GM19397 (cell line): ENCODE data around the gene FNDC11.

ENCODE experiments used
- ATAC-seq: cut with Tn5 transposase; IDR thresholded peaks from one replicate; pipeline ENCODE4 v1.9.1; 2021; ENCODE audit warnings: mild to moderate bottlenecking, moderate library complexity; ENCODE audit not compliant: unreplicated experiment

FNDC11 gene

DNA sequence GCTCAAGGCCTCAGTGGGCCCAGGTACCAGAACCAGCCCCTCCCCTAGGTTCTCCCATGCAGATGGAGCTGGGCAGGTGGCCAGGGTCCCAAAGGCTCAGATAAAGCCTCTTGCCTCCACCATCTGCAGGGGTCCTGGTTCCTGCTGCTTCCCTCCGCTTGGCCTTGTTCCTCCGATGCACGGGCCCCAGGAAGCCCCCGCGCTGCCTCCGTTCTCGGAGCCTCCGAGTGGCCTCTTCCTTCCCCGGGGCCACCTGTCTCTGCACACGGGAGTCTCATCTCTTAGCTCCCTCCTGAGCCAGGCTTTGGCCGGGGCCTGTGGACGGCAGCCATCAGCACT, 14.9 kb upstream of the FNDC11 start:
- no peak for ATAC-seq

DNA sequence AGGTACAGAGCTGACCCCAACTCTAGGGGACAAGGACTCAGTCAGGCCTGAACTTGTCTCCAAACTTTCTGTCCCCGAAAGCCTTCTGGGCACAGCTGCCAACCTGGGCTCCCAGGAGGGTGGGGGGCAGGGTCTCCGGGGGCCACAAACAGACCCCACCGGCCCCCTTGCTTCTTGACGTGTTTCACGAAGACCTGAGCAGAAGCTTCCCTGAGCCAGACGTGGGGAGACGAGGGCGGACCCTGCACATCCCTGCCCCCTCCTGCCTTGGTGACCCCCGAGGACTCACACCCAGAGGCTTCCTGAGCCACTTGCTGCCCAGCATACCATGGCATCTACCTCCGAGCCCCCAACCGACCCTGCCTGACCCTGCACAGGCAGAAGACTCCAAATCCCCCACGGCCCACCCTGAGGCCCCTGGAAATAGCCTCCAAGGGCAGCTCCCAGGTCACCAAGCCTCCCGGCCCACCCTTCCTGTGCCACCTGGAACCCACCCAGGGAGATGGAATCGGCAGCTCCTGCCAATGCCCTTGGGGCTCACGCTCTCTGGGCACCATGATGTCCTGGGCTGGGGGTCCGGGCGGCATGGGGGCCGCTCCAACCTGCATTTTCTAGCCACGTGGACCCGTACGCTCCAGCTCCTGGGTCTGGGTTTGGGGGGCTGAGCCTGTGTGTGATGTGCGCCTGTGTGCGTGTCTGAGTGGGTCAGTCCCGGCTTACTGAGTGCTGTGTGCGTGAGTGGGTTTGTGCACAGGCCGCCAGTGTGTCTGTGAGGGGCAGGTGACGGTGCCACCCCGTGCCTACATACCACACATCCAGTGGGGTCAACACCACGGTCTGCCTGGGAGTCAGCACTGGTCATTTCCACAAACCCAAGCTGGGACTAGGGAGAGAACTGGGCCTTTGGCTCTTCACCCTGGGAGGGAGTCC, 14.3 kb upstream of the FNDC11 start:
- ATAC-seq: no peak

DNA sequence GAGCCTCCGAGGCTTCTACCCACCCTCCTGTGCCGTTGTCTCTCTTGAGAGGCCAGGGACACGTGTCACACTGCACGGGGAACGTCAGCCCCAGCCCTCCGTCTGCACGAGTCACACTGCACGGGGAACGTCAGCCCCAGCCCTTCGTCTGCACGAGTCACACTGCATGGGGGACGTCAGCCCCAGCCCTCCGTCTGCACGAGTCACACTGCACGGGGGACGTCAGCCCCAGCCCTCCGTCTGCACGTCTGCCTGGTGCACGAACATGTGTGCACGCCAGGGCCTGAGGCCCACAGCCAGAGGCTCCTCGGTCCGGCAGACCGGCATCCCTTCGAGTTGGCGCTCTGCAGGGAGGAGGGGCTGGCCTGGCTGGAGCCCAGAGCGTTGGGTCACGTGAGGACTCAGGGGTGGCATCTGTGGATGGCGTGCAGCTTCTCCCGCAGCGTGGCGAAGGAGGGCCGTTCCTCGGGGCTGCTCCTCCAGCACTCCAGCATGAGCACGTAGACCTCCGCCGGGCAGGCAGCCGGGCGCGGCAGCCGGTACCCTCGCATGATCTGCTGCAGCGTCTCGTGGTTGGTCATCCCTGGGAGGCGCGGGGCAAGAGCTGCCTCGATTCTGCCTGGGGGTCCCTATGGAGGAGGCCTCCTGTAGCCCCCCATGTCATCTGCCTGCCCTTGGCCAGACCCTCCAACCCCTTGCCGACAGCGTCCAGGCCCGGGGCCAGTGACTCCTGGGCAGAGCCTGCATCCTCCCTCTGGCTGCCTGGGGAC, 13.4 kb upstream of the FNDC11 start:
- ATAC-seq: no peak

DNA sequence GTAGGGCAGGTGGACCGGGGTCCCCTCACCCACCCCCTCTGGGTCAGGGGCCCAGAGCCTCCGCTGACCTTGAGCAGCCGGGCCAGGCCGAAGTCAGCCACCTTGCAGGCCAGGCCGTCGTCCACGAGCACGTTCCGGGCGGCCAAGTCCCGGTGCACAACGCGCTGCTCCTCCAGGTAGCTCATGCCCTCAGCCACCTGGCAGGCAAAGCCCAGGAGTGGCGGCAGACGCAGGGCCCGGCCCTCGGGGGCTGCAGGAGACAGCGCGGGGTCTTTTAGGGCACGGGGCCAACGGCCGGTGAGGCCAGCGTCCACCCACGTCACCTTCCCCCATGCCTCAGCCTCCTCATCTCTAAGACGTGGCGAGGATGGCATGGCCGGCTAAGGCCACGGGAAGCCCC, 12.6 kb upstream of the FNDC11 start:
- no peak for ATAC-seq

DNA sequence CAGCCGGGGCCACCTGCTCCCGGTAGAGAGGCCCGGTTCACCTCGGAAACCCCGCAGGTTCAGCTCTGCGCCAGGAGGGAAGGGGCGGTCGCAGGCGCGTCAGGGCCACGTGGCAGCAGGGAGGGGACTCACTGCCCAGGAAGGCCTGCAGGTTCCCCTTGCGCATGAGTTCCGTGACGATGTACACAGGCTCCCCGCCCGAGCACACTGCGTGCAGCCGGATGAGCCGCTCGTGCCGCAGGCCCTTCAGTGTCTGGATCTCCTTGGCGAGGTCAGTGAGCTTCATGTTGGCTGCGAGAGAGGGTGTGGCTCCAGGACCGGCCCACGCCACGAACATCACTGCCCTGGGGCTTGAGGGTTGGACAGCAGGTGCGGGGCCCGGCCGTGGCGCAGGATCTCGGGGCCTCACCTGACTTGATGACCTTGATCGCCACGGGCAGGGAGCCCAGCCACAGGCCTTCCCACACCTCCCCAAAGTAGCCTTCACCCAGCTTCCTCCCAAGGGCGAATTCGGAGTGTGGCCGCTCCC, 11.9 kb upstream of the FNDC11 start:
- ATAC-seq: no peak

- ATAC-seq: no peak
These were observed 11.3 kb upstream of the FNDC11 start for GRCh38 chr20:63542696-63543095.

- ATAC-seq: no peak
These were observed 10.8 kb upstream of the FNDC11 start for GRCh38 chr20:63543131-63543530.

DNA sequence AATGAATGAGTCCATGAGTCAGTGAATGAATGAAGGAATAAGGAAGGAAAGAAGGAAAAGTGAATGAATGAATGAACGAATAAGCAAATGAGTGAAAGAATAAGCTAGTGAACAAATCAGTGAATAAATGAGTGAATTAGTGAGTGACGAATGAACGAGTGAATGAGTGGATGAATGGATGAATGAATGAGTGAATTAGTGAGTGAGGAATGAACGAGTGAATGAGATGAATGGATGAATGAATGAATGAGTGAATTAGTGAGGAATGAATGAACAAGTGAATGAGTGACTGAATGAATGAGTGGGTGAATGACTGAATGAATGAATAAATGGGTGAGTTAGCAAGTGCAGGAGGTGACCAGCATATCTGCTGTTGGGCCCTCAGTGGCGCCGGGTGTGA, 10.2 kb upstream of the FNDC11 start:
- ATAC-seq: no peak

GRCh38 chr20:63544241-63544957, 9.6 kb upstream of the FNDC11 start:
- ATAC-seq: no peak

- ATAC-seq: no peak
These were observed 8.9 kb upstream of the FNDC11 start for GRCh38 chr20:63544958-63545516.

GRCh38 chr20:63545814-63546213, 8.1 kb upstream of the FNDC11 start:
- no peak for ATAC-seq

DNA sequence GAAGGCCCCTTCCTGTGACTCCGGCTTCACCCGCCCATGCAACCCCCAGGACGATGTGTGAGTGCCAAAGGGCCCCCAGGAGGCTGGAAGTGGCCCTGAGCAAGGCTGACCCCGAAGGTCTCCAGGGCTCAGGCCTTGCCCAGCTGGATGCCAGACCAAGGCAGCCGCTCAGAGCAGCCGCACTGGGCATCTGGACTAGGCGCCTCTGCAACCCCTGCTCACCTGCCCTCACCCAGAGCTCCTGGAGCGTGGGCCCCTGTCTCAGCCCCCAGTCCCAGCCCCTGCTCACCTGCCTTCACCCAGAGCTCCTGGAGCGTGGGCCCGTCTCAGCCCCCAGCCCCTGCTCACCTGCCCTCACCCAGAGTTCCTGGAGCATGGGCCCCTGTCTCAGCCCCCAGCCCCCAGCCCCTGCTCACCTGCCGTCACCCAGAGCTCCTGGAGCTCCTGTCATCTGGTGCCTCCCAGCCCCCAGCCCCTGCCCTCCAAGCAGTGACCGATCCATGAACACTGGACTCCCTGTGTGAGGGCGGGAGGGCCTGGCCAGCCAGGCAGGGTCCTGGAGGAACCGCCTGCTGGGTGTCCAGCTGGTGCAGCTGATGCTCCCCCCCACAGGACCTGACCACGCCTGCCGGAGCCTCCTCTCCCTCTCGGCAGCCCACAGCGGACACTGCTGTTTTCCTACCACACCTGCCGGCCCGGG, 7.6 kb upstream of the FNDC11 start:
- no peak for ATAC-seq

DNA sequence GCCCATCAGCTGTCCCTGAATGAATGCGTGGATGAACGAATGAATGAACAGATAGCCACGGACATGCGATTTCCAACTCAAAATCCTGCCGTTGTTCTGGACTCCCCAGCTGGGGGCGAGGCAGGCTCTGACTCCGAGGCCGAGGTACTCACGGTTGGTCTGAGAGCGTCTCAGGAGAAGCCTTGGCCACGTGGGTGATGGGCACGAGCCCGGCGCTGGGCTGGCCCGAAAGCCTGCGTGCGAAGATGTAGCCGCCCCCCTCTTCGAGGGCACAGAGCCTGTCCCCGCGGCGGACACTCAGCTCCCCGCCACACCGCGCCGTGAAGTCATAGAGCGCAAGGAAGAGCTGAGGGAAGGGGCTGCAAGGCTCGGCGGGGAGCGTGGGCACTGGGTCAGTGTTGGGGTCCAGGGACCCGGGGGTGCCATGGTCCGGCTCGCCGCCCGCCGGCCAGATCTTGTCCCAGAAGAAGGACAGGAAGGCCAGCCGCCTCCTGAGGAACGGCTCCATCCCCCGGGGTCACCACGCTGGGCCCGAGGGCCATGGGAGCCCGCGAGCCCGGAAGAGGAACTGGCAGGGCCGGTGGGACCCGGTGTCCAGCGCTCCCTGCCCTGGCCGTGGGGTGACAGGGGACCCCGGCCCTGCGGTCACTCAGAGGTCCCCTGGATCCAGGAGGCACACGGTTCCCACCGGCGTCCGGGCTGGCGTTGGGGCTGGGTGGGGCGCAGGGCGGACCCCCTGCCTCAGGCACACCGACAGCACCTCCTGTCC, 6.8 kb upstream of the FNDC11 start:
- no peak for ATAC-seq

DNA sequence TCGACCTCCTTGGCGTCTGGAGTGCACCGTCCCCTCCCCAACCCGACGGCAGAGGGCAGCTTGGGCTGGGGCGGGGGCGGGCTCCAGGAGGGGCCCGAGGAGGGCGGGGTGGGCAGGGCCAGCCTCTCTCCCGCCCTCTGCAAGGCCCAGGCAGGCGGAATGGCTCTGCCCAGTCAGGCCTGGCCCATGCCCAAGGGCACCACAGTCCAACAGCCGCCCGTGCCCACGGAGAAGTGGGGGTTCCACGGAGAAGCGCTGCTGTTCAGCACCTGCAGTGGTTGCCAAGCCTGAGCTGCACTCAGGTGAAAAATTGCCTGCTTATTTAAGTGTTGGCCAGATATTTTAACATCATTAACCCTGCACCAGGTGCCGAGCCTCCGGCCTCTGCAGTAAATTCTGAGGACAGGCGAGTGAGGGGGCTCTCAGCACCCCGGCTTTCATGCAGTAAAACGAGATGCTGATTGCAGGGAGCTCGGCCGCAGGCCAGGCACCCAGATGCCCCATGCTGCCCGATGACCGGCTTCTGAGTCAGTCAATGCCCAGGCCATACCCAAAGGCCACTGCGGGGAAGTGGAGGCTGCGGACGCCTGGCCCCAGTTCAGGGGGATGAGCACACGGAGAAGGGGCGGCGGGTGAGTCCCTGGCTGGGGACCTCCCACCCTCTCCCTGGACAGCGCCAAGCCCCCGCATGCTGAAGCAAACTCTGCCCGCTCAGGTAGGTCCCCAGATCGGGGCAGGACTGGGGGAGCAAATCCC, 6.1 kb upstream of the FNDC11 start, which contains the start of gene SRMS:
Gene SRMS, minus strand, starts transcription at position 25 of the 756 bp plus-strand sequence. CDS start 286 bp downstream, outside the sequence.
- no peak for ATAC-seq

GRCh38 chr20:63548542-63548941, 5.4 kb upstream of the FNDC11 start:
- ATAC-seq: no peak

GRCh38 chr20:63549019-63549418, 4.9 kb upstream of the FNDC11 start:
- ATAC-seq: no peak

GRCh38 chr20:63549679-63550282, 4.2 kb upstream of the FNDC11 start:
- ATAC-seq: no peak

DNA sequence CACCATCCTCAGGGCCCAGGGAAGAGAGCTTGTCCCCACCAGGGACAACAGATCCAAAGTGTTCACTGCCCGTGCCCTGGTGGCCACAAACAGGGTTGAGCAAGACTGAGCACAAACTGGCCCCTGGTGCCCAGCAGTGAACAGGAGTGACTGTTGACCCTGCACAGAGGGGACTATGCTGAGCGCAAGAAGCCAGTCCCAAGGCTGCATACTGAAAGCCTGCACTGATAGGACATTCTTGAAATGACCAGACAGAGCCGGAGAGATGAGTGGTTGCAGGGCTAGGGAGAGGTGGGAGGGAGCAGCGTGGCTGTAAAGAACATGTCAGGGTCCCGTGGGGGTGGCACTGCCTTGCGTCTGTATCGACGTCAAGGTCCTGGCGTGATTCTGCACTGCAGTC, 2.9 kb upstream of the FNDC11 start:
- no peak for ATAC-seq
